Liver (tissue), 3 donors: Measurements from ENCODE around the gene TESMIN.

Source experiments
- CTCF ChIP-seq: fragments of 150-350 bp; IDR thresholded peaks from 2 replicates; pipeline ENCODE4 v1.5.1; 2017; ENCODE audit warnings: improper control_type of control experiment, low read depth, low read length; ENCODE audit not compliant: missing input control
- EGR1 ChIP-seq, 2 donors: IDR thresholded peaks; 2 replicates each; pipeline ENCODE4 v1.6.1; 2016 to 2018; ENCODE audit warnings: antibody characterized with exemption in 2 of 2, low read depth in 2 of 2
- HNF4A ChIP-seq, 2 donors: conservative IDR thresholded peaks; 2 replicates each; pipeline ENCODE4 v1.6.1; 2016; ENCODE audit warnings: antibody characterized with exemption in 2 of 2, mild to moderate bottlenecking in 2 of 2
- JUND ChIP-seq, 2 donors: IDR thresholded peaks; 2 replicates each; pipeline ENCODE4 v1.6.1; 2016; ENCODE audit warnings: antibody characterized with exemption in 2 of 2
- MAX ChIP-seq: IDR thresholded peaks from 2 replicates; pipeline ENCODE4 v1.6.1; 2016; ENCODE audit warnings: antibody characterized with exemption
- REST ChIP-seq: IDR thresholded peaks from 2 replicates; pipeline ENCODE4 v1.6.1; 2016; ENCODE audit warnings: antibody characterized with exemption, mild to moderate bottlenecking
- SP1 ChIP-seq: IDR thresholded peaks from 2 replicates; pipeline ENCODE4 v1.6.1; 2018; ENCODE audit warnings: antibody characterized with exemption, mild to moderate bottlenecking
- TAF1 ChIP-seq: conservative IDR thresholded peaks from 2 replicates; pipeline ENCODE4 v1.6.1; 2016; ENCODE audit warnings: antibody characterized with exemption, mild to moderate bottlenecking
- donor health status: healthy.
- donor health status: healthy.

- TF ChIP-seq CTCF (no peak), SP1 (no peak), MAX (no peak), REST (no peak), HNF4A (conservative IDR thresholded peaks at IDR 0.05) (no peak), JUND (IDR thresholded peaks at IDR 0.05) (no peak), EGR1 (IDR thresholded peaks at IDR 0.05; ENCODE audit: low read depth in 2 of 2) (no peak), TAF1 (no peak)
These were observed 77.3 kb downstream of the TESMIN start for GRCh38 chr11:68673991-68674390.
